HCT116 (cell line): ENCODE data around the gene PRSS53. TPM values are rescaled to one million over a fixed set of nuclear protein-coding genes. Genes with fewer than 3 reads are reported as not detected.

ENCODE experiments used
- ATAC-seq: fragments of 200-7000 bp; cut with Tn5 transposase; 2 replicates; pipeline ENCODE4 v1.9.1; 2020; ENCODE audit warnings: mild to moderate bottlenecking, moderate library complexity
- BruUV-seq: library from RNA; stranded (reverse); fragments of 400-500 nt; replicated peaks from 2 replicates; lab custom pipeline; 2021; lab: Mats Ljungman, UMichigan
- CTCF ChIA-PET: fragments of 300-600 bp; sonication (Branson Sonifier 250); formaldehyde crosslinking; loops from one replicate; lab custom pipeline; 2021; ENCODE audit warnings: antibody characterized with exemption; lab: Charles Lee
- POLR2A ChIA-PET: fragments of 300-600, 350-600 bp; sonication (Branson Sonifier 250); formaldehyde crosslinking; loops from one replicate; lab custom pipeline; 2021; ENCODE audit warnings: antibody characterized with exemption; lab: Charles Lee
- RAD21 ChIA-PET, 2 experiments: fragments of 300-600 bp; sonication (Branson Sonifier 250); formaldehyde crosslinking; loops; one replicate each; lab custom pipeline; 2023; ENCODE audit warnings: low total read pairs in 2 of 2; ENCODE audit not compliant: uncharacterized antibody in 2 of 2, unreplicated experiment in 2 of 2, low non-redundant PET in 1 of 2; lab: Charles Lee
- DNase-seq: peaks from one replicate; pipeline ENCODE4 v3.0.0-alpha.2; 2010; ENCODE audit warnings: low read depth, low spot score
- H2AFZ ChIP-seq: fragments of 200-600 bp; shearing (Covaris generic), sonication (generic); 2 replicates; pipeline ENCODE4 v1.6.1; 2017; ENCODE audit warnings: low read depth, mixed run types, mixed read lengths, antibody characterized with exemption, low read length; ENCODE audit not compliant: poor library complexity, severe bottlenecking
- H3K27ac ChIP-seq: 2 replicates; pipeline ENCODE4 v1.5.1; 2012; ENCODE audit warnings: low read depth, low read length
- H3K27me3 ChIP-seq: fragments of 200-600 bp; sonication (generic); 2 replicates; pipeline ENCODE4 v1.6.1; 2016; ENCODE audit warnings: mixed run types, low read length, mixed read lengths; ENCODE audit not compliant: insufficient read depth
- H3K36me3 ChIP-seq, 2 experiments: fragments of 200-500 bp in 1 of 2; fragments of 200-600 bp in 1 of 2; sonication (Bioruptor generic) in 1 of 2; sonication (generic) in 1 of 2; 2 replicates each; pipeline versions ENCODE4 v1.5.1 to v1.6.1; 2014 to 2016; ENCODE audit warnings: low read length in 2 of 2, inconsistent platforms in 1 of 2, mixed read lengths in 1 of 2, mixed run types in 1 of 2; ENCODE audit not compliant: insufficient read depth in 2 of 2, control insufficient read depth in 1 of 2
- H3K4me1 ChIP-seq, 2 experiments: fragments of 200-600 bp in 1 of 2; sonication (generic) in 1 of 2; 2 replicates each; pipeline versions ENCODE4 v1.5.1 to v1.6.1; 2012 to 2017; ENCODE audit warnings: low read length in 2 of 2, inconsistent platforms in 1 of 2, mild to moderate bottlenecking in 1 of 2, mixed read lengths in 1 of 2, mixed run types in 1 of 2, moderate library complexity in 1 of 2; ENCODE audit not compliant: insufficient read depth in 2 of 2, control insufficient read depth in 1 of 2
- H3K4me2 ChIP-seq: fragments of 200-600 bp; sonication (generic); 2 replicates; pipeline ENCODE4 v1.6.1; 2017; ENCODE audit warnings: mixed run types, low read length, mixed read lengths
- H3K4me3 ChIP-seq, 2 experiments: fragments of 200-600 bp in 1 of 2; sonication (generic) in 1 of 2; replicated peaks in 1 of 2; 2 replicates each; pipeline ENCODE4 v1.5.1; 2011 to 2016; ENCODE audit warnings: low read length in 2 of 2, control low read depth in 1 of 2, low read depth in 1 of 2, mild to moderate bottlenecking in 1 of 2, mixed read lengths in 1 of 2, mixed run types in 1 of 2
- H3K79me2 ChIP-seq: fragments of 200-600 bp; sonication (generic); 2 replicates; pipeline ENCODE4 v1.6.1; 2017; ENCODE audit warnings: mild to moderate bottlenecking, mixed run types, low read length, moderate library complexity, mixed read lengths; ENCODE audit not compliant: insufficient read depth
- H3K9ac ChIP-seq: fragments of 200-600 bp; sonication (generic); 2 replicates; pipeline ENCODE4 v1.6.1; 2016; ENCODE audit warnings: low read length, mixed read lengths
- H3K9me2 ChIP-seq: fragments of 200-600 bp; sonication (generic), shearing (Covaris generic); 2 replicates; pipeline ENCODE4 v1.6.1; 2017; ENCODE audit warnings: mixed run types, mild to moderate bottlenecking, moderate library complexity; ENCODE audit not compliant: insufficient read depth
- H3K9me3 ChIP-seq, 2 experiments: fragments of 200-500 bp in 1 of 2; fragments of 200-600 bp in 1 of 2; sonication (Bioruptor generic) in 1 of 2; sonication (generic) in 1 of 2; 2 replicates each; pipeline ENCODE4 v1.6.1; 2014 to 2017; ENCODE audit warnings: low read length in 2 of 2, mixed read lengths in 2 of 2, inconsistent platforms in 1 of 2, low read depth in 1 of 2, mild to moderate bottlenecking in 1 of 2, mixed run types in 1 of 2, moderate library complexity in 1 of 2; ENCODE audit not compliant: control insufficient read depth in 1 of 2, insufficient read depth in 1 of 2
- H4K20me1 ChIP-seq: fragments of 200-600 bp; sonication (generic), shearing (Covaris generic); 2 replicates; pipeline ENCODE4 v1.6.1; 2017; ENCODE audit warnings: mixed run types, mild to moderate bottlenecking, moderate library complexity; ENCODE audit not compliant: insufficient read depth
- CBX3 ChIP-seq: IDR thresholded peaks from 2 replicates; pipeline ENCODE4 v1.6.1; 2012; ENCODE audit warnings: low read depth
- POLR2AphosphoS5 ChIP-seq: IDR thresholded peaks from 2 replicates; pipeline ENCODE4 v1.6.1; 2011; ENCODE audit warnings: mild to moderate bottlenecking, low read depth, low read length, moderate library complexity
- RAD21 ChIP-seq: IDR thresholded peaks from 2 replicates; pipeline ENCODE4 v1.6.1; 2012; ENCODE audit warnings: low read depth, mild to moderate bottlenecking
- YY1 ChIP-seq: IDR thresholded peaks from 2 replicates; pipeline ENCODE4 v1.6.1; 2011; ENCODE audit warnings: low read length, low read depth, moderate library complexity, mild to moderate bottlenecking; ENCODE audit not compliant: insufficient replicate concordance; ENCODE audit errors: extremely low read depth
- ZFX ChIP-seq: fragments of 450-650 bp; IDR thresholded peaks from 2 replicates; pipeline ENCODE4 v1.6.1; 2017
- intact Hi-C: fragments of 100-400 bp; cut with micrococcal nuclease; formaldehyde crosslinking; loops from 2 replicates; pipeline ENCODE4 v1.10.0; 2022
- total RNA-seq: library from RNA; stranded (reverse); gene quantifications from one replicate; pipeline ENCODE4 v1.2.1, GENCODE V29; 2021; ENCODE audit not compliant: unreplicated experiment
- TF ChIP-seq, protein P1 (sequence below): IDR thresholded peaks from 2 replicates; pipeline ENCODE4 v1.6.1; 2011; ENCODE audit warnings: mild to moderate bottlenecking, low read length, moderate library complexity; ENCODE audit not compliant: insufficient replicate concordance; ENCODE audit errors: extremely low read depth

PRSS53 gene
- total RNA-seq, 1 experiment from 2014 or later = 11.6 TPM

DNA sequence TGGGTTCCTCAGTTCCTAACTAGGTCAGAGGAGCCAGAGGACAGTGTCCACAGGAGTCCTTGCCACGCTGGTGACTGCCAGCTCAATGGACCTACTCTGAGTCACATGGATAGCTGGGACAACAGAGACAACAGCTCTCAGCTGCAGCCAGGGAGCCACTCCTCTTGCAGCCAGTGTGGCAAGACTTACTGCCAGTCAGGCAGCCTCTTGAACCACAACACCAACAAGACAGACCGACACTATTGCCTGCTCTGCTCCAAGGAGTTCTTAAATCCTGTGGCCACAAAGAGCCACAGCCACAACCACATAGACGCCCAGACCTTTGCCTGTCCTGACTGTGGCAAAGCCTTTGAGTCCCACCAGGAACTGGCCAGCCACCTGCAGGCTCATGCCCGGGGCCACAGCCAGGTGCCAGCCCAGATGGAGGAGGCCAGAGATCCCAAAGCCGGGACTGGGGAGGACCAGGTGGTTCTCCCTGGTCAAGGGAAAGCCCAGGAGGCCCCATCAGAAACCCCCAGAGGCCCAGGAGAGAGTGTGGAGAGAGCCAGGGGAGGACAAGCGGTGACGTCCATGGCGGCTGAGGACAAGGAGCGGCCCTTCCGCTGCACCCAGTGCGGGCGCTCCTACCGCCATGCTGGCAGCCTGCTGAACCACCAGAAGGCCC, 7.9 kb downstream of the PRSS53 start:
- Histone ChIP-seq H3K4me2 (no peak overlapping the region), H3K27ac (no peak overlapping the region), H3K27me3 (no peaks in the 10 kb centered on the region), H2AFZ (no peak overlapping the region), H4K20me1 (no peaks in the 10 kb centered on the region), H3K4me1 (peaks cover 0 to 11% of the 10 kb centered on the region in 2 experiments; a peak in 1 of 4 replicates), H3K9ac (no peak overlapping the region), H3K9me2 (no peaks in the 10 kb centered on the region), H3K4me3 (no peak overlapping the region), H3K79me2 (peaks cover 22% of the 10 kb centered on the region; the same call in 1 of the 2 replicates), H3K9me3 (no peaks in the 10 kb centered on the region), H3K36me3 (peaks cover 19 to 42% of the 10 kb centered on the region in 2 experiments)
- ATAC-seq (no peak), DNase-seq (no peak)
- no TSS peak for BruUV-seq
- TF ChIP-seq POLR2AphosphoS5 (no peak; the same call in 1 of the 2 replicates), YY1 (no peak), ZFX (no peak), RAD21 (no peak), CBX3 (no peak)
- TF ChIP-seq, protein P1, sequence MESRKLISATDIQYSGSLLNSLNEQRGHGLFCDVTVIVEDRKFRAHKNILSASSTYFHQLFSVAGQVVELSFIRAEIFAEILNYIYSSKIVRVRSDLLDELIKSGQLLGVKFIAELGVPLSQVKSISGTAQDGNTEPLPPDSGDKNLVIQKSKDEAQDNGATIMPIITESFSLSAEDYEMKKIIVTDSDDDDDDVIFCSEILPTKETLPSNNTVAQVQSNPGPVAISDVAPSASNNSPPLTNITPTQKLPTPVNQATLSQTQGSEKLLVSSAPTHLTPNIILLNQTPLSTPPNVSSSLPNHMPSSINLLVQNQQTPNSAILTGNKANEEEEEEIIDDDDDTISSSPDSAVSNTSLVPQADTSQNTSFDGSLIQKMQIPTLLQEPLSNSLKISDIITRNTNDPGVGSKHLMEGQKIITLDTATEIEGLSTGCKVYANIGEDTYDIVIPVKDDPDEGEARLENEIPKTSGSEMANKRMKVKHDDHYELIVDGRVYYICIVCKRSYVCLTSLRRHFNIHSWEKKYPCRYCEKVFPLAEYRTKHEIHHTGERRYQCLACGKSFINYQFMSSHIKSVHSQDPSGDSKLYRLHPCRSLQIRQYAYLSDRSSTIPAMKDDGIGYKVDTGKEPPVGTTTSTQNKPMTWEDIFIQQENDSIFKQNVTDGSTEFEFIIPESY = no peak
- ChIA-PET CTCF (no interaction called here), POLR2A (no interaction called here), RAD21 (no interaction called here)
- intact Hi-C loops = no loop called here
